Activated CD4-positive, alpha-beta T cell treated with anti-CD3 and anti-CD28 coated beads, Interleukin-2, amount 50 U/mL, for 4 hours (primary cell): ENCODE measurements around the gene KCNJ15.

Source experiments
- DNase-seq, 2 experiments: peaks; one replicate each; pipeline ENCODE4 v3.0.0-alpha.2; 2020

The KCNJ15 gene

DNA sequence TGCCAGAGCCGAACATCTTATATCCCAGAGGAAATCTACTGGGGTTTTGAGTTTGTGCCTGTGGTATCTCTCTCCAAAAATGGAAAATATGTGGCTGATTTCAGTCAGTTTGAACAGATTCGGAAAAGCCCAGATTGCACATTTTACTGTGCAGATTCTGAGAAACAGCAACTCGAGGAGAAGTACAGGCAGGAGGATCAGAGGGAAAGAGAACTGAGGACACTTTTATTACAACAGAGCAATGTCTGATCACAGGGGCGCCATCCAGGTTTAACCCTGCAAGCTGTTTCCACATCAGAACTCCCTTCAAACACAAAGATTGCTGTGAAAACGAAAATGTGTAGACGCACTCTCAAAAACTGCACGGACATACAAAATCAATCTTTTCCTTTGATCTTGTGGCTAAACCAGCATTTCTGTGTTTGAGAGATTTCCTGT, 43.4 kb downstream of the KCNJ15 start:
- no peak for DNase-seq

DNA sequence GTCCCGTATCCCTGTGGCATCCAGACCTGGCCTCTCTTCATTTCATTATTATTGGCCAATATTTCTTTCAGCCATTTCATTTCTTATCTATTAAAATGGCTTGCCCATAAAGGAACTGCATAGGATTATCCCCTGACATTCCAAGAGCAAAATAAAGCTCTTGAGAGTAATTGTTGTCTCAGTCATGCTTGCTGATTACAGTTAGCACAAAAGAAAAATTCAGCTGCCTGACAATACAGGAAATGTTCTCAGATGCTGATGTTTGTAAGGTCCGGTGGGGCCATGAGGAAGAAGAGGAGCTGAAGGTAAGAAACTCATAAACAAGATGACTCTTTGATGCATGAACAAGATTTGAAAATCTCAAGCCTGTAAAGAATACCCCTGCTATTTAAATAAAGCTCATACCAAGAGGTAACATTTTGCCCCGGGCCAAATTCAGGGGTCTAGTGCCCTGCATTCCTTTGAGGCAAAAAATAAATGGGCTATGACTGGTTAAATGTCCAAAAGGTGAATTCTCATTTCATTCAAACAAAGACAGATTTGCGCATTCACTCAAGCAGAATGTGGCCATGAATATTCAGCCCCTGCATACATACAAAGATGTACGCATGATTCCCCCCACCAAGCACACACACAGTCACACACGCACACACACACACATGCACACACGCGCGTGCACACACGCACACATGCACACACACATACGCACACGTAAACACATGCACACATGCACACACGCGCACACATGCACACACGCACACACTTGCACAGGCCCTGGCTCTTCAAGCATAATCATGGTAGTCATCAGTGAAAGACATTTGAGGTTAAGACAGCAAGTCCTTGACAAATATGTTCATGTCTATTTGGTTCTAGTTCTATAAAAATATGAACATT, 44.8 kb downstream of the KCNJ15 start:
- DNase-seq = no peak

DNA sequence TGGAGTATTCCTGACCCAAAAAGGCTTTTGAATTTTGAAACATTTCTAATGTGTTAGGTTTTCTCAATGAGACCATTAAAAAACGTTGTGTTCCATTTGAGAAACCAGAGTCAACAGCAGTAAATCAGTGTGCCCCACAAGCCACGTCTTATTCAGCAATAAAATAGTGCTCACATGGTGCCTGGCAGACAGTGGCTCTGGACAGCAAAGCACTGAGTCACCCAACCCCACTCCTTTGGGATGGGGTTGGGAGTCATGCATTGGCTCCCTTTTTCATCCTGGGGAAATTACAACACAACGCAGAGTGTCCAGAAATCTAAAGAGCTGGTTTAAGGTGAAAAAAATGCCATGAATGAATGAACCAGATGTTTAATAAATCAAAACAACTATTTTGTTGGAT, 46.5 kb downstream of the KCNJ15 start:
- no peak for DNase-seq

DNA sequence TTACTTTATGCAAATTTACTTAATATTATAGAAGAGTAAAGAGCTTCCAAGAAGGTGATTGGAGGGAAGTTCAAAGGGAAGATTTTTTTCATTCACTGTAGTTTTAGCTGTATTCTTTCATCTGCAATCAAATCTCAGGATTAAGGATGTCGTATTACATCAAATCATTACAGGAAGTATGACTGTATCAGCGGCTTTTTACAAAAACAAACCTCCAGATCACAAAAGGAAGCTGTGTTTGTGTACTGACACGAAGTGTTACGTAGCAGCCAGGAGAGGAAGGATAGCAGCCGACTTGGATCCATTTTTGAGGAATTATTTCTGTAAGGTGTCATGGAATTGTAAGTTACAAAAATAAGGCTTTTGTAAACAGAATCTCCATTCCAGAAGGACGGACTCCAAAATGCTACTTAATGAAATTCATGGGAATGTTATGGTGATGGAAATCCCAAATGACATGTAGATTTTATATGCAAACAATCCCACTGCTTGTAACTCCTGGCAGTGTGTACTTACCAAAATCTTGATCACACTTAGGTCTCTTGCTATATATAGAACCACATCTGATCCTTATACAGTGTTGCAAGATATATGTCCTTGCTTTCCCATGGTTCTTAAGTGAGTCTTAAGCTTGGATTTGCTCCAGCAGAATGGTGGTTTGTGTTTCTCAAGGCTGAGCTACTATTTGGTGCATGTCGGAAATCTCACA, 49.8 kb downstream of the KCNJ15 start:
- no peak for DNase-seq

DNA sequence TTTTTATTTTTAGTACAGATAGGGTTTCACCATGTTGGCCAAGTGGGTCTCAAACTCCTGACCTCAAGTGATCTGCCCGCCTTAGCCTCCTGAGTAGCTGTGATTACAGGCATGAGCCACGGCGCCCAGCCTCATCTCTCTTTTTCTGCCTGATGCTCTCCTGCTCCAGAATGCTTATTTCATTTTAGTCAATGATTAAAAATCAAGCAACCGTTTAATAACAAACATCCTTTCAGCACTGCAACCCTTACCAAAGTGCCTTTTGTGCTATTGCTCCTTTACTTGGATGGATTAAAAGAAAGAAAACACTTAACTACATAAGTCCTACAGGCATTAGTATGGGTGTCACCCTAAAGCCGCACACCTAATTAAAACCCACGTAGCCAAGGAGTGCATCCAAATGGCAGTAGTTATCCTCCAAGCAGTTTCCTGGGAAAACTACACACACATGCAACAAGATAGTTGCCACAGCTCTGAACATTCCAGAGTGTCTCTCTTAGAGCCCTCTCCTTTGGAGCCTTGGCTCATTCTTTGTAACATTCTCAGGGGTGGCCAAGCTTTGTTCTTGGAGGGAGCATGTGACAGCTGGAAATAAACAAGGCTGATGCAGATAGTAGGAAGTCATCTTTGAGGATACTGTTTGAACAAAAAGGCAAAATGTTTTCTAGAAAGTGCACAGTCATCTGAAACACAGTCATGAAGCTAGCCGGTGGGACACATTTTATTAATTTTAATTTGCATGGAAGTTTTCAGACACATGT, 51.2 kb downstream of the KCNJ15 start:
- no peak for DNase-seq

DNA sequence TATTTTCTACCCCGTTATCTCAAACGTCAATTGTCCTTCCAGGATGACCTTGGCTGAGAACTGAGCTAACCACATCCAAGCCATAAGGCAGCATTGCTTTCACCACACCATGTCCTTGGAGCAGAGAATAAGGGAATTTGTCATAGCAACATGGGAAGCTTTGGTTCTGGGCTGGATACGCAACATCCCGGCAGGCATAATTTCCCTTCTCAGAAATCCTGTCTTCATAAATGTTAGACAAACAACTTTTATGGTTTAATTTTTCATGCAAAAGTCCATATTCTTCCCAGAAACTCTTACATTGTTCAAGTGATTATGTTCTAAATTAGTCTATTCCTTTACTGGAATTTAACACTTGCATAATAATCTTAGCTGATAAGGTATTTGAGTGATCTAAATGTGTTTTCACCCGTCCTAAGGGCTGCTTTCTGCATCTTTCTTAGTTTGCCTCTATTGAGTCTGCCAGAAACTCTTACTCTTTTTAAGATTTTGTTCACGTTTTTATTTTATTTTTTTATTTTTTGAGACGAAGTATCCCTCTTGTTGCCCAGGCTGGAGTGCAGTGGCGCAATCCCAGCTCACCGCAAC, 51.8 kb downstream of the KCNJ15 start:
- no peak for DNase-seq

DNA sequence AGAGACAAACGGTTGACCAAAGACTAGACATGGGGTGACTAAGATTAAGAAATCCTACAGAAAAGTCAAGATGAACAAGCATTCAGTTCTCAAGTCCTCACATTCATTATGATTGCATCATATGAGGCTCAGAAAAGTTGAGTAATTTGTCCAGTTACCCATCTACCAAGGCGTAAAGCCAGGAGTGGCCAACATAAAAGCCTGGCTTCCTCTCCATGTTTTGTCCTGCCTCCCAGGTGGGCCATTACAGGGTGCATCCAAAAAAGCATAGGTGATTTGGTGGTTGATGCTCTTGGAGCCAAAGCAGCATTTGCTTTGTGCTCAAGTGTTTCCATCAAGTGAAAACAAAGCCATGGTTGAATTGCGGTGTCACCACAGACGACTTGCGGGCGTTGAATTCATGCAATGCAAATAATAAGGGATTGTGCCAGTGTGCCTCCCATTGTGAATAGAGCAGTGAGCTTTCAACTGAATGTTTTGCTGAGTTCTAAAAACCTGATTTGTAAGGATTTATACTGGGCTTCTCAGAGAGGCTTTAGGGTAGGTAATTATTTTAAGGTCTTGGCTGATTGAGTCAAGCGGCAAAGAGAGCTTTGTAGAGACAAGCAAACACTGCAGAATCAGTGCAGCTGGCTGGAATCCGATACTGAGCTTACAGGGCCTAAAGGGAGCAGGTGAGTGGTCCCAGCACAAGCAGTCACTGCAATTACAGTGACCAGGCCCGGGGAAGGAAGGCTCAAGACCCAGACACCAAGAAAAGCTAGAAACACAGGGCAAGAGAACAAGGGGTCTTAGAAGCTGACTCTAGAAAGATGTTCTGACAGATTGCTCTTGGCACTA, 54.1 kb downstream of the KCNJ15 start:
- no peak for DNase-seq

DNA sequence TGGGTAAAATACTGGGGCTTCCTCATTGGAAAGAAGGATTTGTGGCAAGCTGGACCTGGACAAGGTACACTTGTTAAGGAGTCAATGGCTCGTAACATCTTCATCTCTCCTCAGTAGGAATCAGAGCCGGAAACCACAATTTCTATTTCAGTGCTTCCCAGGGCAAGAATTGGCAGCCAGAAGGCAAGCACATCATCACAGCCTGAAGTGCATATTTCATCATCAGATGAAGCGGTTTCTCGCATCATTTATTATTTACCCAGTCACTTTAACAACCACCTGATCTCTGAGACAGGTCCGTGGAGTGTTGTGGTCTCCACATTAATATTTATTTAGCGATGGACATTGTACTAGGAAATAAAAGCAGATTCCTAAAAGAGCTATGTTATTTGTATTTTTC, 55.0 kb downstream of the KCNJ15 start:
- no peak for DNase-seq

DNA sequence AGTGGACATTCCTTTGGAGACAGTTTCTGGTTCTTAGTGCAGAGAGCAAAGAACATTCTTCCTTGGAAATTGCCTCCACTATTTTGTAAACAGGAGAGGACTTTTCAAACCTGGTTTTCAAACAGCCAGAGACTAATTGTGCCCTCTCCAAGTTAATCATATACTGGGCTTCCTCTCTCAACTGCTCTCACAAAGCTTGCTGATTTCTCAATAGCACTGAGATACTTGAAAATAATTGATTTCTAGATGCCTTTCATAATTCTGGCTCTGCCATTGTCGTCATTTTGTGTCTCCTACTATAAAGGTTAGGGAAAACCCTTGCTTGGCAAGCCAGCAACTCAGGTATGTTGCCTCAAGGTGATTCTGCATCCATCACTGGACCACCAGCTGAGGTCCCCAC, 56.0 kb downstream of the KCNJ15 start:
- no peak for DNase-seq

DNA sequence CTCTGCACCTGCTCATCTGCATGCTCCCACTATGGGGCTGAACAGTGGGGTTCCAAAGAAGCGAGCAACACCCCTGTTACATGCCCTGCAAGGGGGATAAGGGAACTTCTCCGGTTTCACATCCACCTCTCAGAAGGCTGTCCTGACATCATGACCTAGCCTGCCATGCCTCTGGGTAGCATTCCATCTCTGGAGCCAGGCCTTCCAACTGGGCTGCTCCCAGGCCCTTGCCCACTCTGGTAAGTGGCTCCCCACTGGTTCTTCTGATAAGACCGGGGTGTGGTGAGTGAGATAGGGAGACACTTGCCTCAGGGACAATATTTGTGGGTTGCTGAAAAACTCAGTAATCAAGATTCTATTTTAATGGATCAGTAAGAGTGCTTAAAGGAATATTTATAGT, 57.8 kb downstream of the KCNJ15 start:
- DNase-seq = no peak

DNA sequence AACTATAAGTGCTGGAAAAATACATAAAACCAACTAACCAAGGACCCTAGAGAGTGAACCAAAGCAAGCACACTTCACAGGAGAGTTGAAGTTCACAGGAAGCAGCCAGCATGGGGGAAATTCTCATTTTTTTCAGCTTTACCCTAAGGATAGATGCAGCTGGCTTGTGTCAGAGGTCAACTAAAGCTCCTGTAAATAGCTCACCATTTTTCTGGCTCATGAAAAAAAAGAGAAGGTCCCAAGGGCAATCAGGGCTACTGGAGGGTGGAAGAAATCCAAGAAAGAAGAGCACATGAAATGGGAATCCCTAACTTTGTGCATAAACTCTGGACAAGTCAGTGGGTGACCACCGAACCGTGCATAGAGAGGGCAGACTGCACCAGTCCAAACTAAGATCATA, 58.3 kb downstream of the KCNJ15 start:
- DNase-seq = no peak

DNA sequence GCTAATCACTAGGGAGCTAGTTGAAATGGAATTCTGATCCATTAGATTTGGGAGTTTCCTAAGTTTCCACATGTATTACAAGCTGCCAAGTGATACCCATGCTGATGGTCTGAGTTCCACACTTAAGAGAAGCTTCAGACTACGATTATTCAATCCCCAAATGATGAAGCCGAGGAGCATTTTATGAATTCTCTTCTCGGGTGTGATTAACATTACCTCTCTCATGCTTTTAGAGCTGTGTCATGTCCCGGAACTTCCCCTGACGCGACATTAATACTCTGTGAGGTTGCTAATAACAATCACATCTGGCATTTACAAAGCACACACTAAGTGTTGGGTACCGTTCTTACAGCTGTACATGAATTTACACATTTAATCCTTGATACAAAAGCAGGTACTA, 63.0 kb downstream of the KCNJ15 start:
- no peak for DNase-seq

DNA sequence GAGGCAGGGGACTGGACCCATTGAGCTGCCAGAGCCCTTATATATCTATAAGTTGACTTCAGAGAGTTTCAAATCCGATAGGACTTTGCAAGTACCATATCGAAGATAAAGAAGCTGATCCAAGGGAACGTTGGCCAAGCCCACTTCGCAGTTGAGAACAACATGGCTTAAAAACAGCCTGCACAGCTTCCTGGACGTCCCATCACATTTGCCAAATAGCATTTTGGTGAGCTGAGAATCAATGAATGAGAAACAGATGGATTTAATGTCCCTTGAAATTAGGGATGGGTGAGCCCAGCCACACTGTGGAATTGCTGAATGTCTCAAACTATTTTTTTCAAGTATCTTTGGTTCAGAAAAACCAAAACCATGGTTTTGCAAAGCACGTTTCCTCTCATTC, 64.8 kb downstream of the KCNJ15 start:
- DNase-seq = no peak

DNA sequence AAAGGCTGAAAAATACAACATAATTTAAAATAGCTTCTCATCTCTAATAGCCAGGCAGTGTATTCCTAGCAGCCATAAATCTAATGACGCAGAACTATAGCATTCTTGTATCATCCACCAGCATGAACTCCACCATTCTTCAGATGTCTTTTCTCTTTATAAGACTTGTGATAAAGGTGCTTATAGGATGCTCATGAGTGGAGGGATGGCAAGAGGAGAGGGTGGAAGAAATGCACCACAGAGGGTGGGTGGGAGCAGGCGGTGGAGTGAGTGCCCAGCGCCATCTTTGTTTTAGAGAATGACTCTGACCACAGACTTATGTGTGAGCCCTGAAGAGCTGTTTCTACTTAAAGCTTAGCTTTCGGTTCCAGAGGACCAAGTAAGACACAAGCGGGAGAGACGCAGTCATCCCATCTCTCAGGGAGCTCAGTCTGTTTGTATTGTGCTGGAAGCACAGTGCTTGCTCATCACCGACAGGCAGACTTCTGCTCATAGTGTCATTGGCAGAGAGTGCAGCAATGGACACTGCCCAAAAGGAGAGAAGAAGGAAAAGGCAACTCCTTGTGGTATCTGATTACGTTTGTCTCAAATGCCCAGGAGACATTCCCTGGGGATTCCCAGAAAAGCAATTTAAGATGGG, 65.6 kb downstream of the KCNJ15 start:
- DNase-seq = no peak

DNA sequence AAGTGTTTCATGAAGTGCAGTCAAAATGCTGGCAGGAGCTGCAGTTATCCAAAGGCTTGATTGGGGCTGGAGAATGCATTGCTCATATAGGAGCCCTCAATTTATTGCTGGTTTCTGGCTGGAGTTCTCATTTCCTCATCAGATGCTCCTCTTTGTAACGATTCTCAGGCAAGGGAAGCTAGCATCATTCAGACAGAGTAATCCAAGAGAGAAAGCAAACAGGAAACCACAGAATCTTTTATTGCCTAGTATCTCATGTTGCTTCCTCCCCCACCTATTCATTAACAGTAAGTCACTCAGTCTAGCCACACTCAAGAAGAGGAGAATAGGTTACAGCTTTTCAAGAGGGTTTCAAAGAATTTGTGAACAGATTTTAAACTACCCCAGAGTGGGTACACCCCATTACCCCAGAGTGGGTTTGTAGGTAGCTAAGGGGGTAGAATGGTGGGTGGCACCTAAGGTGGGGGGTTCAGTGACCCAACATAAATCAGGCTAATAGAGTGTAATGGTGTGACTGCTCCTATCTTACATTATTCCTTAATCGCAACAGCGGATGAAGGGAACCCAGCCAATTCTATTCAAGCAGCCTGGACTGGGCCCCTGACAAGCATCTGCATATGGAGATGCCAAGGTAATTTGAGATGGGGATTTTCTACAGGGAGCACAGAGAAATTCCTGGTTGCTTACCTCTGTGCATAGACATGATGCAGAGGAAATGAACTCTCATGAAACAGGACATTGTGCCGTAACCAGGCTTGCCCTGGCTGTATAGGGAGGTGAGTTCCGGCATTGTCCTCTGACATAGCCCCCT, 67.1 kb downstream of the KCNJ15 start:
- DNase-seq = no peak

DNA sequence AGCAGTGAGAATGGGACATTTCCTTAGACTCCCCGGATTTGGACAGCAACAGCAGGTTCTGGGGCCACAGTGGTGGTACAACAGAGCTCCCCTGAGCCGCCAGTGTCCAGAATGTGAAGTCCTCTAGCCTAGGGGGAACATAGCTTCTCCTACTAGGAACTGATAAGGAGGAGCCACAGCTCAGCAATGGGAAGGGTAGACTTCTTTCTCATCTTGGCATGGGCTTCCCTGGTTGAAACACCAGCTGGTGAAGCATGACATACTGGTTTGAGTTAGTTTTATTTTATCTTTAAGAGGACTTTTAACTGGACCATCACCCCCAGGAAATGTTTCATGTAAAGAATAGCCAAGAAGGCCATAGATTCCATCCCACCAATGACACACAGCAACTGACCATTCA, 68.4 kb downstream of the KCNJ15 start:
- DNase-seq = no peak

DNA sequence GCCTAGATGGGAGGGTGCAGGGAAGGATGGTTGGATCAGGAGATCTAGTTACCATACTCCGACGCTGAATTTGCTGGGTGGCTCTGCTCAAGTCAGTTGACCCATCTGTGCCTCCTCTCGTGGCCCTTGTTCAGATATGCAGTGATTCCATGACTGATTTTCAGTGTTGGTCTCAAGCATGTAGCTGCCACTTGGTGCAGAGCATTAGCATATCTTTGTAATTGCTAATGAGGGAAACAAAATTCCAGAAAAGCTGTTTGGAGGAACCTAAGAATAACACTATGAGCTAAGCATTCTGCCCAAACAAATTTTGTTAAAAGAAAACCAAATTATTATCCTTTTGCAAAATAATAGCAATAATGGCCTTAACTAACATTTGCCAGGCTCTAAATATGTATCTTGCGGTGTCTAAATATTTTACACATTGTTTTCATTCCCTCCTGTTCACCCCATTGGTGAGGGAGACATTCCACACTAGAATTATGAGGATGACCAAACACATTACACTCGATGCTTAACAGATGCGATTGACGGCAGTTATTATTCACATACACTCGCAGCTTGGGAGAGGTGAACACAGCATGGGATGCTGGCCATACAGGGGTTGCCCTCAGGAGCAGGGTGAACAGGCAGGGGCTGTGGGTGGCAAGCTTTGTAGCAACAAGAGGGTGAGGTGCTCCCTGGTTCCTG, 69.1 kb downstream of the KCNJ15 start:
- no peak for DNase-seq

DNA sequence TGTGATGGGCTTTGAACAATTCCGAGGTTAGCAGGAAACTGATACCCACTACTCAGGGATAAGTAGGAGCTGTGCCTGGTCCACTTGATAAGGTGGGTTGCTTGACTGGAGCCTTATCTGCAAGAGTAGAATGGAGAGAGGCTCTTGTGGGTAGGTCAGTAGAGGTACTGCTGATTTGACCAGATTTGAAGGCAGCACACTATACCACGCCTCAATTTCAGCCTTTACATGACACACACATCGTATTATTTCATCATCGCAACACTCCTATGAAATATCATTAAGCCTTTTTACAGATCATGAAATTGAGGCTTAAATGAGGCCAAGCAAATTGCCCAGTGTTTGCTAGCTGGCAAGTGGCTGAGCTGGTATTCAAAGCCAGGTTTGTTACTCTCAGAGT, 69.6 kb downstream of the KCNJ15 start:
- no peak for DNase-seq

DNA sequence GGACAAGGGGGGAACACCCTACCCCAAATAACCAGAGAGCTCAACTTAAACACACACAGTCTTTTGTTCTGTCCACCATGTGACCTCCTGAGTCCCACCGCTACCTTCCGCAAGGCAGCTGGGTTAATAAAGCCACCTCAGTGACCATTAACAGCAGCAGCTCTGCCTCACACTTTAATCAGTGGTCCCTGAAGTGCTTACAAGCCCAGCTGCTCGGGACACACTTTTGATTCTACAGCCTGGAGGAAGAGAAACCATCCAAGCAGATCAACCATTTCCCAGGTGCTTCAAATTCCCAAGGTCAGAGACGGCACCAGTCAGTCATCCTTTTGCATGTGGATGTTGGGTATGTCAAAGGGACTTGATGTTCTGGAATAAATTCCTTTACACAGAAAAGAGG, 70.1 kb downstream of the KCNJ15 start:
- no peak for DNase-seq

DNA sequence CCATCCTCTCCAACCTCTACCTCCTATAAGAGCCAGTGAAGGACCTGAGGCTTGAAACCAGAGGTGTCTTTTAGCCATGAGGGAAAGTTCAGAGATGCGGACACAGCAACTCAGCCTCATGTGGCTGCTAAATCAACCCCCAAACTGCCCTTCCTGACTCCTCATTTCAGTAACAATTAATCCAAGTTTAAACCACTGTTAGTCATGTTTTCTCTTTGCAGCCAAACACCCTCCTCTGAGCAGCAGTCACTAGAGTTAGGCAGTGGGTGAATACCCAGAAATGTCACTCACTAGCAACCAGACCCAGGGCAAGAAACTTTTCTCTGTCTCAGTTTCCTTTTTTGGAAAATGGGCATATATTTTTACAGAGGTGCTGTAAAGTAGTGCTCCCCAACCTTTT, 71.2 kb downstream of the KCNJ15 start:
- DNase-seq = no peak
